Measurements from ENCODE around the gene TENT4B.

GRCh38 chr16:50263060-50263909 lies 110.2 kb downstream of the TENT4B start:
- TF ChIP-seq CTCF (IDR thresholded peaks at IDR 0.05) (no peak), POLR2A (IDR thresholded peaks at IDR 0.05) (no peak)

Measured in Peyer's patch (tissue), 4 donors.